Thyroid gland (tissue), 4 donors: ENCODE data around the gene HECW1.

Source experiments
- POLR2A ChIP-seq, 2 donors: fragments of 450-650 bp; IDR thresholded peaks; one replicate each; pipeline ENCODE4 v1.6.1; 2017; ENCODE audit warnings: antibody characterized with exemption in 2 of 2, mild to moderate bottlenecking in 2 of 2, moderate library complexity in 1 of 2
- TF ChIP-seq, protein P1 (sequence below), 6 experiments: fragments of 200-600 bp in 3 of 6; fragments of 450-650 bp in 3 of 6; sonication (generic) in 3 of 6; IDR thresholded peaks; one replicate each; pipeline ENCODE4 v1.5.1; 2016 to 2019; ENCODE audit warnings: antibody characterized with exemption in 6 of 6, mild to moderate bottlenecking in 2 of 6, inconsistent platforms in 1 of 6, moderate library complexity in 1 of 6

DNA sequence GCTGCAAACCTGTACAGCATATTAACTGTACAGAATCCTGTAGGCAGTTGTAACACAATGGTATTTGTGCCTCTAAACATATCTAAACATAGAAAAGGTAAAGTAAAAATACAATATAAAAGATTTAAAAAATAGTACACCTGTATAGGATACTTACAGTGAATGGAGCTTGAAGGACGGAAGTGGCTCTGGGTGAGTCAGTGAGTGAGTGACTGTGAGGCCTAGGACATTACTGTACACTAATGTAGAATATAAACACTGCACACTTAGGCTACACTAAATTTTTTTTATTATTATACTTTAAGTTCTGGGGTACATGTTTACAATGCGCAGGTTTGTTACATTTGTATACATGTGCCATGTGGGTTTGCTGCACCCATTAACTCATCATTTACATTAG, 373.1 kb downstream of the HECW1 start:
- no peak for TF ChIP-seq POLR2A (IDR thresholded peaks at IDR 0.05)
- TF ChIP-seq, protein P1, sequence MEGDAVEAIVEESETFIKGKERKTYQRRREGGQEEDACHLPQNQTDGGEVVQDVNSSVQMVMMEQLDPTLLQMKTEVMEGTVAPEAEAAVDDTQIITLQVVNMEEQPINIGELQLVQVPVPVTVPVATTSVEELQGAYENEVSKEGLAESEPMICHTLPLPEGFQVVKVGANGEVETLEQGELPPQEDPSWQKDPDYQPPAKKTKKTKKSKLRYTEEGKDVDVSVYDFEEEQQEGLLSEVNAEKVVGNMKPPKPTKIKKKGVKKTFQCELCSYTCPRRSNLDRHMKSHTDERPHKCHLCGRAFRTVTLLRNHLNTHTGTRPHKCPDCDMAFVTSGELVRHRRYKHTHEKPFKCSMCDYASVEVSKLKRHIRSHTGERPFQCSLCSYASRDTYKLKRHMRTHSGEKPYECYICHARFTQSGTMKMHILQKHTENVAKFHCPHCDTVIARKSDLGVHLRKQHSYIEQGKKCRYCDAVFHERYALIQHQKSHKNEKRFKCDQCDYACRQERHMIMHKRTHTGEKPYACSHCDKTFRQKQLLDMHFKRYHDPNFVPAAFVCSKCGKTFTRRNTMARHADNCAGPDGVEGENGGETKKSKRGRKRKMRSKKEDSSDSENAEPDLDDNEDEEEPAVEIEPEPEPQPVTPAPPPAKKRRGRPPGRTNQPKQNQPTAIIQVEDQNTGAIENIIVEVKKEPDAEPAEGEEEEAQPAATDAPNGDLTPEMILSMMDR (IDR thresholded peaks at IDR 0.05) = no peak
